K562 (cell line): ENCODE measurements around the gene TUBGCP6.

Experiments
- KAT2B ChIP-seq: IDR thresholded peaks from one replicate; pipeline ENCODE4 v1.6.1; 2012; ENCODE audit warnings: low read depth, mild to moderate bottlenecking, control low read depth, inconsistent platforms, low read length, moderate library complexity
- TAF1 ChIP-seq: IDR thresholded peaks from 2 replicates; pipeline ENCODE4 v1.6.1; 2011; ENCODE audit warnings: mild to moderate bottlenecking, low read length, moderate library complexity; ENCODE audit not compliant: insufficient read depth, control insufficient read depth, severe bottlenecking; ENCODE audit errors: extremely low read depth
- ZBTB1 ChIP-seq: sonication (generic); formaldehyde crosslinking; IDR thresholded peaks from 2 replicates; pipeline ENCODE4 v1.8.1; 2023; ENCODE audit warnings: missing genetic modification reagents, low read depth, mild to moderate bottlenecking, borderline replicate concordance
- ZNF764 ChIP-seq: fragments of 250-450 bp; sonication (Bioruptor Pico); IDR thresholded peaks from 2 replicates; pipeline ENCODE4 v1.4.0; 2020; ENCODE audit warnings: low read depth, mild to moderate bottlenecking, moderate library complexity
- TF ChIP-seq, protein P1 (sequence below), 3 experiments: IDR thresholded peaks in 2 of 3; conservative IDR thresholded peaks in 1 of 3; 2 replicates each; pipeline ENCODE4 v1.5.1; 2011 to 2012; ENCODE audit warnings: low read length in 3 of 3, mild to moderate bottlenecking in 3 of 3, control low read depth in 2 of 3, improper control_type of control experiment in 1 of 3, inconsistent platforms in 1 of 3, low read depth in 1 of 3, mixed read lengths in 1 of 3, moderate library complexity in 1 of 3; ENCODE audit not compliant: insufficient read depth in 2 of 3
- TF ChIP-seq, protein P2 (sequence below), 2 experiments: fragments of 450-650 bp in 1 of 2; sonication (generic) in 1 of 2; formaldehyde crosslinking in 1 of 2; IDR thresholded peaks in 1 of 2; conservative IDR thresholded peaks in 1 of 2; 2 replicates each; pipeline versions ENCODE4 v1.6.1 to v1.8.1; 2016 to 2023; ENCODE audit warnings: mild to moderate bottlenecking in 2 of 2, moderate library complexity in 2 of 2, inconsistent platforms in 1 of 2, missing genetic modification reagents in 1 of 2

- TF ChIP-seq ZNF764 (CRISPR knock-in tag) (no peak), KAT2B (no peak), ZBTB1 (no peak), TAF1 (no peak)
- TF ChIP-seq, protein P1, sequence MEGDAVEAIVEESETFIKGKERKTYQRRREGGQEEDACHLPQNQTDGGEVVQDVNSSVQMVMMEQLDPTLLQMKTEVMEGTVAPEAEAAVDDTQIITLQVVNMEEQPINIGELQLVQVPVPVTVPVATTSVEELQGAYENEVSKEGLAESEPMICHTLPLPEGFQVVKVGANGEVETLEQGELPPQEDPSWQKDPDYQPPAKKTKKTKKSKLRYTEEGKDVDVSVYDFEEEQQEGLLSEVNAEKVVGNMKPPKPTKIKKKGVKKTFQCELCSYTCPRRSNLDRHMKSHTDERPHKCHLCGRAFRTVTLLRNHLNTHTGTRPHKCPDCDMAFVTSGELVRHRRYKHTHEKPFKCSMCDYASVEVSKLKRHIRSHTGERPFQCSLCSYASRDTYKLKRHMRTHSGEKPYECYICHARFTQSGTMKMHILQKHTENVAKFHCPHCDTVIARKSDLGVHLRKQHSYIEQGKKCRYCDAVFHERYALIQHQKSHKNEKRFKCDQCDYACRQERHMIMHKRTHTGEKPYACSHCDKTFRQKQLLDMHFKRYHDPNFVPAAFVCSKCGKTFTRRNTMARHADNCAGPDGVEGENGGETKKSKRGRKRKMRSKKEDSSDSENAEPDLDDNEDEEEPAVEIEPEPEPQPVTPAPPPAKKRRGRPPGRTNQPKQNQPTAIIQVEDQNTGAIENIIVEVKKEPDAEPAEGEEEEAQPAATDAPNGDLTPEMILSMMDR (IDR thresholded peaks at IDR 0.05 in 2 of 3, conservative IDR thresholded peaks at IDR 0.05 in 1 of 3; ENCODE audit: insufficient read depth in 2 of 3, low read depth in 1 of 3, low read length in 3 of 3), result no peak
- TF ChIP-seq, protein P2, sequence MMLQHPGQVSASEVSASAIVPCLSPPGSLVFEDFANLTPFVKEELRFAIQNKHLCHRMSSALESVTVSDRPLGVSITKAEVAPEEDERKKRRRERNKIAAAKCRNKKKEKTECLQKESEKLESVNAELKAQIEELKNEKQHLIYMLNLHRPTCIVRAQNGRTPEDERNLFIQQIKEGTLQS (IDR thresholded peaks at IDR 0.05), result no peak
- TF ChIP-seq, protein P2 (CRISPR knock-in tag; conservative IDR thresholded peaks at IDR 0.05), result no peak
Measured at GRCh38 chr22:50217543-50218152, 27.2 kb downstream of the TUBGCP6 start.
